SU-DHL-6 (cell line): ENCODE measurements around the gene SLC6A12.

Experiments used
- EZH2phosphoT487 ChIP-seq: fragments of 200-600 bp; sonication (generic), shearing (Covaris generic); conservative IDR thresholded peaks from 2 replicates; pipeline ENCODE4 v1.6.1; 2018; ENCODE audit warnings: mild to moderate bottlenecking, antibody characterized with exemption, low read length, moderate library complexity, mixed read lengths
- TF ChIP-seq, protein P1 (sequence below): fragments of 200-600 bp; sonication (generic); IDR thresholded peaks from one replicate; pipeline ENCODE4 v1.5.1; 2017; ENCODE audit warnings: antibody characterized with exemption, mild to moderate bottlenecking, low read length, moderate library complexity; ENCODE audit not compliant: insufficient read depth, poor library complexity, severe bottlenecking

DNA sequence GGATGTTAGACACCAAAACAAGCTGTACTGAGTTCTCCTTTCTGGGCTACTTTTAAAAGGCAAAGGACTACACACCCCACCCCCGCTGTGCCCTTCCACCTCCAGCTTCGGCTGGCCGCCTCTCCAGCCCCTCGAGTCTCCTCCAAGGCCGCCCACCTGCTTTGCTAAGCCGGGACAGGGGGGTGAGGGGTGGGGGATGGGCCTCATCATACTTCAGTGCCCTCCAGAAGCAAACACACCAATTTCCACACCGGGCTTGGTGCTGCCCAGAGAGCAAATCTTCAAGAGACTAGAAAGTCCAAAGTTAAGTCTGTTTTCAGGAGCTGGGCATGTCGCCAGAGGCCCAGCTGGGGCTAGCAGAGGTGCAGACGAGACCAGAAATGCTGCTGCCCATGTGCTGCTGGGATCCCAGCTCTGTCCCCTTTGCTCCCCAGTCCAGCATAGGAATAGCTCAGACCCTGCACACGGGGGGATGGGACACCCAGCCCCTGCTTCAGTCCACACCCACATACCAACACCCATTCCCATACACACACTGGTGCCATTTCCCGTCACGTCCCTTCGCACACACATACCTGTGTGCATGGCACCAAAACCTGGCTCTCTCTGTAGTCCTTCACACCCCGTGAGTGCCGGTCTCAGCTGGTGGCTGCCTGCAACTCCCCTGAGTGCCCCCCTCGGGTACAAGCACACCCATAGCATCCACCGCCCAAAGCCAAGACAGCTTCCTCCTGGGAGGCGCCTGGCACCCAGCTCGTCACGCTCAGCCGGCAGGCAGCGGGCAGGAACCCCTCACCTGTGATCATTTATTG, 1.0 kb downstream of the SLC6A12 start:
- TF ChIP-seq, protein P1, sequence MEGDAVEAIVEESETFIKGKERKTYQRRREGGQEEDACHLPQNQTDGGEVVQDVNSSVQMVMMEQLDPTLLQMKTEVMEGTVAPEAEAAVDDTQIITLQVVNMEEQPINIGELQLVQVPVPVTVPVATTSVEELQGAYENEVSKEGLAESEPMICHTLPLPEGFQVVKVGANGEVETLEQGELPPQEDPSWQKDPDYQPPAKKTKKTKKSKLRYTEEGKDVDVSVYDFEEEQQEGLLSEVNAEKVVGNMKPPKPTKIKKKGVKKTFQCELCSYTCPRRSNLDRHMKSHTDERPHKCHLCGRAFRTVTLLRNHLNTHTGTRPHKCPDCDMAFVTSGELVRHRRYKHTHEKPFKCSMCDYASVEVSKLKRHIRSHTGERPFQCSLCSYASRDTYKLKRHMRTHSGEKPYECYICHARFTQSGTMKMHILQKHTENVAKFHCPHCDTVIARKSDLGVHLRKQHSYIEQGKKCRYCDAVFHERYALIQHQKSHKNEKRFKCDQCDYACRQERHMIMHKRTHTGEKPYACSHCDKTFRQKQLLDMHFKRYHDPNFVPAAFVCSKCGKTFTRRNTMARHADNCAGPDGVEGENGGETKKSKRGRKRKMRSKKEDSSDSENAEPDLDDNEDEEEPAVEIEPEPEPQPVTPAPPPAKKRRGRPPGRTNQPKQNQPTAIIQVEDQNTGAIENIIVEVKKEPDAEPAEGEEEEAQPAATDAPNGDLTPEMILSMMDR = no peak
- TF ChIP-seq EZH2phosphoT487 = no peak
